Rectal smooth muscle tissue (tissue), 1 donor: ENCODE data around the gene NARS2.
"Not testable (repeated sequence)": the region's sequence is repeated elsewhere in the genome, so short reads cannot be mapped to it uniquely, and the experiment has no call there.

ENCODE experiments used
- H3K27ac ChIP-seq: one replicate; pipeline ENCODE4 v1.7.0; 2013; ENCODE audit warnings: low read depth, low read length, inconsistent platforms
- H3K27me3 ChIP-seq: one replicate; pipeline ENCODE4 v1.7.0; 2013; ENCODE audit warnings: low read length; ENCODE audit not compliant: control insufficient read depth, insufficient read depth
- H3K36me3 ChIP-seq: one replicate; pipeline ENCODE4 v1.7.0; 2013; ENCODE audit warnings: low read length; ENCODE audit not compliant: control insufficient read depth, insufficient read depth
- H3K4me1 ChIP-seq: one replicate; pipeline ENCODE4 v1.7.0; 2013; ENCODE audit warnings: low read length; ENCODE audit not compliant: control insufficient read depth, insufficient read depth
- H3K4me3 ChIP-seq: one replicate; pipeline ENCODE4 v1.7.0; 2013; ENCODE audit warnings: low read length
- H3K9ac ChIP-seq: one replicate; pipeline ENCODE4 v1.7.0; 2013; ENCODE audit warnings: low read length

NARS2 gene

GRCh38 chr11:78574386-78575381 lies at the start of gene NARS2:
Gene NARS2 (minus strand): TSS chr11:78574864. CDS start chr11:78574488, 376 bp downstream.
- Histone ChIP-seq H3K27me3 (no peaks in the 10 kb centered on the region), H3K9ac (peak within 1 kb of the TSS; percentile 85), H3K27ac (peak within 1 kb of the TSS; percentile 85), H3K4me3 (peak within 1 kb of the TSS; percentile 90), H3K4me1 (no peaks in the 10 kb centered on the region), H3K36me3 (no peaks in the 10 kb centered on the region)

- Histone ChIP-seq H3K9ac (no peak overlapping the region), H3K4me3 (no peak overlapping the region), H3K27me3 (no peaks in the 10 kb centered on the region), H3K27ac (no peak overlapping the region), H3K4me1 (no peaks in the 10 kb centered on the region), H3K36me3 (no peaks in the 10 kb centered on the region)
These were observed 48.0 kb upstream of the NARS2 start for GRCh38 chr11:78622666-78623065.

GRCh38 chr11:78620159-78620558 lies 45.5 kb upstream of the NARS2 start:
- Histone ChIP-seq H3K36me3 (no peaks in the 10 kb centered on the region), H3K27me3 (no peaks in the 10 kb centered on the region), H3K27ac (no peak overlapping the region), H3K4me1 (no peaks in the 10 kb centered on the region), H3K4me3 (no peak overlapping the region), H3K9ac (no peak overlapping the region)

GRCh38 chr11:78615724-78616123 lies 41.1 kb upstream of the NARS2 start:
- H3K27me3 ChIP-seq = no peaks in the 10 kb centered on the region
- H3K4me3 ChIP-seq = no peak overlapping the region
- no peaks in the 10 kb centered on the region for H3K36me3 ChIP-seq
- H3K4me1 ChIP-seq = no peaks in the 10 kb centered on the region
- H3K9ac ChIP-seq = no peak overlapping the region
- H3K27ac ChIP-seq = no peak overlapping the region

GRCh38 chr11:78613378-78613813 lies 38.7 kb upstream of the NARS2 start:
- Histone ChIP-seq H3K27me3 (no peaks in the 10 kb centered on the region), H3K4me3 (no peak overlapping the region), H3K9ac (no peak overlapping the region), H3K27ac (no peak overlapping the region), H3K4me1 (no peaks in the 10 kb centered on the region), H3K36me3 (no peaks in the 10 kb centered on the region)

- no peaks in the 10 kb centered on the region for H3K36me3 ChIP-seq
- H3K9ac ChIP-seq = no peak overlapping the region
- H3K4me3 ChIP-seq = no peak overlapping the region
- H3K27me3 ChIP-seq = no peaks in the 10 kb centered on the region
- no peaks in the 10 kb centered on the region for H3K4me1 ChIP-seq
- no peak overlapping the region for H3K27ac ChIP-seq
These were observed 38.2 kb upstream of the NARS2 start for GRCh38 chr11:78612721-78613377.

- H3K9ac ChIP-seq, H3K4me1 ChIP-seq, H3K36me3 ChIP-seq, H3K4me3 ChIP-seq, H3K27ac ChIP-seq, H3K27me3 ChIP-seq: not testable (repeated sequence)
These were observed 34.7 kb upstream of the NARS2 start for GRCh38 chr11:78609321-78609720.

GRCh38 chr11:78607696-78608095 lies 33.0 kb upstream of the NARS2 start:
- H3K36me3 ChIP-seq = no peaks in the 10 kb centered on the region
- H3K9ac ChIP-seq = no peak overlapping the region

GRCh38 chr11:78606667-78607066 lies 32.0 kb upstream of the NARS2 start:
- no peak overlapping the region for H3K27ac ChIP-seq
- no peaks in the 10 kb centered on the region for H3K4me1 ChIP-seq
- H3K9ac ChIP-seq = no peak overlapping the region
- no peaks in the 10 kb centered on the region for H3K27me3 ChIP-seq
- H3K36me3 ChIP-seq = no peaks in the 10 kb centered on the region
- no peak overlapping the region for H3K4me3 ChIP-seq

More at GRCh38 chr11:78607696-78608095, 33.0 kb upstream of the NARS2 start:
- no peak overlapping the region for H3K4me3 ChIP-seq
- no peaks in the 10 kb centered on the region for H3K4me1 ChIP-seq
- no peaks in the 10 kb centered on the region for H3K27me3 ChIP-seq
- no peak overlapping the region for H3K27ac ChIP-seq

GRCh38 chr11:78605296-78605695 lies 30.6 kb upstream of the NARS2 start:
- Histone ChIP-seq H3K4me1 (no peaks in the 10 kb centered on the region), H3K36me3 (no peaks in the 10 kb centered on the region), H3K4me3 (no peak overlapping the region), H3K27ac (no peak overlapping the region), H3K27me3 (no peaks in the 10 kb centered on the region), H3K9ac (no peak overlapping the region)

- no peak overlapping the region for H3K9ac ChIP-seq
- H3K27me3 ChIP-seq = no peaks in the 10 kb centered on the region
- H3K36me3 ChIP-seq = no peaks in the 10 kb centered on the region
- no peak overlapping the region for H3K4me3 ChIP-seq
- H3K27ac ChIP-seq = no peak overlapping the region
- H3K4me1 ChIP-seq = no peaks in the 10 kb centered on the region
These were observed 29.1 kb upstream of the NARS2 start for GRCh38 chr11:78603792-78604191.

- not testable (repeated sequence) for H3K4me1 ChIP-seq, H3K27me3 ChIP-seq, H3K4me3 ChIP-seq, H3K27ac ChIP-seq, H3K9ac ChIP-seq, H3K36me3 ChIP-seq
These were observed 28.1 kb upstream of the NARS2 start for GRCh38 chr11:78602771-78603170.
